Measurements from ENCODE around the gene SCFD2.
"Not testable (repeated sequence)": the region's sequence is repeated elsewhere in the genome, so short reads cannot be mapped to it uniquely, and the experiment has no call there.

SCFD2 gene

DNA sequence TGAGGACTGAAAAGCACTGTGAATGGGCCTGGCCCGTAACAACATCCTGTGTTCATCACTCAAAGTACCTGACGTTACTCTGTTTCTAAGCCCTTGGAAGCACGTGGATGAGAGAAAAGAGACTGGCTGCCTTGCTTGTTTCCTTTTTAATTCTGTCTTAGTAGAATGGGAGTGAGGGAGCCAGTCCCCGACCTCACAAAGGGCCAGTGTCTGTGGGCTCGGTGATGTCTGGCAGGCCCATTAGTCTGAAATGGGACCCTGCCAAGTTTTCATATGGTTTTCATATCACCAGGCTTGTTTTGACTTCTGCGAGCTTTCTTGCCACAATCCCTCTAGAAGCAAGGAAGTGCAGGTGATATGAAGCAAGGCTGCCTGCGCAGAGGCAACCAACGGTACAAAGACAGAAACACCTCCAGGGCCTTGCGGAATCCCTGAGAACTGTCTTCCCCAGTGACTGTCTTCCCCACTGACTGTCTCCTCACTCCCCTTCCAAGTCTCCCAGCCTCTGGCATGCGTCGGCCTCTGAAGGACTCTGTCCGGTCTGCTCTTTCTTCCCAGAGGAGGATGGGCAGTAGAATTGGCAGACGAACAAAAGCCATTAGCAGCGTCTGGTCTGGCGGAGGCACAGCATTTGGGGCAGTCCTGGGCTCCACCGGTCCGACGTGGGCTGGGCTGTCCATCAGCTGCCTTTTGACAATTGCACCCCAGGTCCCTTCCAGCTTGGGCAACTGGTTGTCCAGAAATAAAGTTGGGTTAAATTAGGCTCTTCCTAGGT is 524.0 kb downstream of the SCFD2 start:
- DNase-seq, result no peak

DNA sequence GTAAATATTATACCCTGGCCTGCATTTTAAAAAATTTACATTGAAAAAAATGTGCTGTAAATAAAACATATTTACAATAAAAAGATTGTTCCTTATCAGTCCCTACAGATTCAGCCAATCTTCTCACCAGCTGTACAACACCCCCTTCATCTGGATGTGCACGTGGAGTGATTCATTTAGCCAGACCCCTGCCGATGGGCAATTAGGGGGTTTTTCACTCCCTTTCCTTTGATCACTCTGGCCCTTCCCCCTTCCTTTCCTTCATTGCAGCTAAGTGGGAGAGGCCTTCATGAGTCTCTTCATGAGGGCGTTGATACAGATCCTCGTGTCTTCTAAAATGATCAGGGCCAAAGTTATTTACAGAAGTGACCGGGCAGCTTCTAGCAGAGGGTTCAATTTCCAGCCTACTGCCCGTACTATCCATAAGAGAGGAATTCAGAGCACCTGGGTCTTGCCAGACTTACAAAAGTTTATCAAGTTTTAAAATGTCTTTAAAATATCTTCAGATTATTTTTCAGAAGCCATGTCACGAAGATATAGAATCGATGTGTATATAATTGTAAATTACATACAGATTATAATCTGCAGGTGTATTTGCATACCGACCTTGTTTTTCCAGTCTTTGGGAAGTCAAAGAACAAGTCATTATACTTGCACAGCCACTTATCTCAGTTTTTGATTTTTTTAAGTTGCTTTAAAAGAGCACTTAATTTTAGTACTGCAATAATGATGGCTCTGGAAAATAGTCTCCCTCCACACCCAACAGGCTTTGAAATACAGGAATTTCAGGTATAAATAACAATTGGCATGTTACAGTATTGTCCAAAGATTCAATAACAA is 525.1 kb downstream of the SCFD2 start:
- no peak for DNase-seq

DNA sequence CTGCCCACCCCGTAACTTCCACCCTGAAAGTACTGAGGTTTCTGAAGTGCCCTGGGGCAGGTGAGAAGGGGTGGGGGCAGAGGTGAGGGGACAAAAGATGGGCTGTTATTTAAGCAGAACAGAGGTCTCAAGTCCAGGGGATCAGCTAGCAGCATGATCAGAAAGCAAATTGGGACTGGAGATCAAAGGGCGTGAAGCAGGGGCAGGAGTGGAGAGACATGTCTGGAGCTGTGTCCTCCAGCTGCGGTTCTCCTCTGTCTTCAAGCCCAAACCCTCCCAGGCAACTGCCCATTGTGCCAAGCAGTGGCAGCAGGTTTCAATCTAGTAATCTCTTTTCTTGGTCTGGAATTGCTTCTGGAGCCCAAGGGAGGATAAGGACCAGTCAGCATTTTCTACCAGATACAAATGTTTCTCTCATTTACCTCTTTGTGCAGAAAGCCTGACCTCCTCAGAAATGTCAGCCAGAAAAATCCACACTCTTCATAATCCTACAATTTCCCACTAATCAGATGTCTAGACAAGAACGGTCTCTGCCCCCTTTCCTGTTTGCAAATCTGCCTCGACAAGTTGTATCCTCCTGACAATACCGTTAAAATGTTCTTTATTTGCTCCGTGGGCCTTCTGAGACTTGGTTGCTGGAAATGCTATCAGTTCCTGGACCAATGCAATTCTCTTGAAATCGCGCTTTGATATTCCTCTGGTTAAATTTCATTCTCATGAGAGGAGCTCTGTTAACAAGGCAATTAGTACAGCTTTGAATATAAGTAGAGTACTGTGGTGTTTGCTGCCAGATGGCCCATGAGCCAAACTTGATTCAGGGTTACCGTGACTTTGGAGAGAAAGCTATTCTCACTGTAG is 526.9 kb downstream of the SCFD2 start:
- DNase-seq, result no peak

DNA sequence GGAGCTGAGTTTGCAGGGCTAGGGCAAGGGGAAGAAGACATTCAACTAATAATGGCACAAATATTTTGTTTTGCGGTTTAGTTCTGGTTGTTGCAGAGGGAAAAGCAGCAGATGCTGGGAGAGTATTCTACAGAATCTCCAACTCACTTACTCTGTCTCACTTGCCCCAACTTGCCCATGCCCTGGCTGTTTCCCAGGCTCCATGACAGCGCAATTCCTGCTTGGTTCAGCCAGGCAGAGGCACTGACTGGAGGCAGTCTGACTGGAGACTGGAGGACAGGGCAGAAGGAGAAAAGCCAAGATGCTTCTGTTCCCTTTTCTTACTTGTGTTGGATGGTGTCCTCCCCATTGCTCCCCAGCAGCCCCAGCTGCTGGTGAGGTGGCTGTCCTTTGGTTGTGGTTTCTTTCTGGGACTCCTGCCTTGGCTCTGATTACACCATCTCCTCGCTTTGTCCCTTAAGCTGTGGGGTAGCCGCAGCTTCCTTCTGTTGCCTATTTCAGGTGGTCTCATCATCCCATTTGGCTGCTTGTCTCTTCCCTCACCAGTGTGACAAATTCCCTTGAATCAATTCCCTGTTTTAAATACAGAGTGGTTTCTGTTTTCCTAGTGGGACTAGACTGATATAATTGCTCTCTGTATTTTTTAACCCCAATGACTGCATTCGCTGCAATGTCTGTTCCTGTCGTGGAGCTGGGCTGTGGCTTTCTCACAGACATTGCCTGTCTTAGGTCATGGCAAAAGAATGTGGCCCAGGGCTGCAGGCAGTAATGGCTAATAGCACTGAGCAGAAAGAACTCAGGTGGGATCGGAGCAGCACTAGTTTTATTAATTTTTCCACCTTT is 527.9 kb downstream of the SCFD2 start:
- DNase-seq, result no peak

DNA sequence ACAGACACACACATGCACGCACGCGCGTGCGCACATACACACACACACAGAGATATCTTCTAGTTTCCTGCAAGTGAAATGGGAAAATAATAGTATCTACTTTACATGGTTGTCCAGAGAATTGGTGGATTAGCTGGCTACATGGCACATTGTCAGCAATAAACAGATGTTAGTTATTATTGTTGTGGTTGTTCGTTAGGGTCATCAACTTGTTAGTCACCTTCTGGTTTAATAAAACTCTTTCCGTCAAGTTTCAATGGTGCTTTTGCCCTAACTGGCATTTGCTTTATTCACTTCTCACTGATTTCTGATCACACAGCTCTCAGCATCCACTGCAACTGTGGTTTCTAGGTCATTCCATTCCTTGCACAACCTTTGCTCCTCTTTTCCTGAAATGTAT is 529.2 kb downstream of the SCFD2 start:
- no peak for DNase-seq

DNA sequence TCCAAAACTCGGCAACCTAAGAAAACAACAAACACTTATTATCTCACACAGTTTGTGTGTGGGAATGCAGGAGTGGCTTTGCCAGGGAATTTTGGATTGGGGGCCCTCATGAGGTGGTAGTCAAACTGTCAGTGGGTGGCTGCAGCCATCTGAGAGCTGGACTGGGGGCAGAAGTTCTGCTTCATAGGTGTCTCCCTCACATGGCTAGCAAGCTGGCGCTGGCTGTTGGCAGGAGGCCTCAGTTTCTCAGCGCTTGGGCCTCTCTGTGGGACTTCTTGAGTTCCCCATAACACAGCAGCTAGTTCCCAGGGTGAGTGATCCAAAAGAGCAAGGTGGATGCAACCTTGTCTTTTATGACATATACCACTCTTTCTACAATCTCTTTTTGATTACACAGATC is 529.7 kb downstream of the SCFD2 start:
- no peak for DNase-seq

DNA sequence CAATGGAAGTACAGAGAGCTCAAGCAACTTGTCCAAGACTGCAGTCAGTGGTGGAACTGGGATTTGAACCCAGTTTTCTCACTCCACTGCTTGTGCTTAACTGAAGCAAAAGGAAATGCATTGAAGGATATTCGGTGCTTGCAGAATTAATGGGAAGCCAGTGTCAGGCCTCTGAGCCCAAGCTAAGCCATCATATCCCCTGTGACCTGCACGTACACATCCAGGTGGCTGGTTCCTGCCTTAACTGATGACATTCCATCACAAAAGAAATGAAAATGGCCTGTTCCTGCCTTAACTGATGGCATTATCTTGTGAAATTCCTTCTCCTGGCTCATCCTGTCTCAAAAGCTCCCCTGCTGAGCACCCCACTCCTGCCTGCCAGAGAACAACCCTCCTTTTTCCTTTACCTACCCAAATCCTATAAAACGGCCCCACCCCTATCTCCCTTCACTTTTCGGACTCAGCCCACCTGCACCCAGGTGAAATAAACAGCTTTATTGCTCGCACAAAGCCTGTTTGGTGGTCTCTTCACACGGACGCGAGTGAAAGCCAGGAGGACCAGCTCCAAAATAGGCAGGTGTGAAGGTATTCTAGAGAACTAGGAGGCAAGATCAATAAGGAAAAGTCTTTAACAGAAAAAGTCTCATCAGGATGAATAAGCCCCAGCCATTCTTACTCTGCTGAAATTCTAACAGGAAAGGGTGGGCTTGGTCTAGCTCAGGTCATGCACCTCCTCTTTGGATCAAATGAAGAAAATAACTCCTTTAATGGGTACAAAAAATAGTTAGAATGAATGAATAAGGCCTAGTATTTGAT is 531.0 kb downstream of the SCFD2 start:
- DNase-seq, result not testable (repeated sequence)

DNA sequence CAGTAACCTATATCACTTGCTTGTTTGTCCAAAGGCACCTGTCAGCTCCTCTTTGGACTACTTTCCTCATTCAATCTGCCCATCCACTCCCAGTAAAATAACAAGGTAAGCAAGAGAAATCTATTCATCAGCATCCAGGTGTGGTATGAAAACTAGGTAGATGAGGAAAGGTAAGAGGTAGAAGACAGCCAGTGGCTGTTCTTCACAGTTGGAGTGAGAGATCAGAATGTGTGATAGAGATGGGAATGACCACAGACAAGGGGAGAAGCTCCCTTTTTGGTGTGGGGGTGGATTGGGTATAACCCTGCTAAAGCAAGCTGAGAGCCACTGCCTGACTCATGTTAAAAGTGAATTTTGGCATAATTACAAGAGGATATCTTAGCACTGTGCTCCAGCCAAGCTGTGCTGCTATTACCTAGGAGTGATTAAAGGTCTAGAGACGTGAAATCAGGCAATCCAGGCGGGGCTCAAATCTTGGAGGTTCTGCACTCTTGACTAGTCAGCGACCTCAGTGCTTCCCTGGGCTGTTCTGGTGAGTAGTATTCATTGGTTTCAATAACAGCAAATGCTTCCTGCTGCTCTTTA is 531.8 kb downstream of the SCFD2 start:
- no peak for DNase-seq

DNA sequence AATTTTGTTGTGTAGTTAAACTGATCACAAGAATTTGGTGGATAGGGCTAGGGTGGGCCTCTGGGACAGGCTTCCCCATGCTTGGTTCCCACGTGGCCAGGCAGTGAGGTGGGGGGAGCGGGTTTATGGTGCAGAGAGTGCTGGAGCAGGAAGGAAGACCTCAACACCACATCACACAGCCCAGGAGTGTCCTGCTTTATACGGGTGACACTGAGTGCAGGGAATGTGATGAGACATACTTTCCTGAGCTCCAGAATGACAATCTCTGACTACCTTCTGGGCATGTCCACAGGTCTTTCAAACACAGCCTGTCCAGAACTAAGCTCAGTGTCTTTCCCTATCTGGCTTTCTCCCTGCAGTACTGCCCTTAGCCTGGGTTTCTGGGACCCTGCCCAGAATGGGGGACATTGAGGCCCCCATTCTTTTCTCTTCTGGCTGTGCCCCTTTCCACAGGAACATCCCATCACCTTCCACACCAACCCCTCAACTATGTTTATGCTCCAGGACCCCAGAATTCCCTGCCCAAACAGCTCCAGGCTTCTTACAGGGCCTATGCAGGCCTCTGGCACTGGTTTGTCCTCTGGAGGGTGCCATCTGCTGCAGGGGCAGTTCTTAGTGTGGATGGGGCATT is 540.3 kb downstream of the SCFD2 start:
- no peak for DNase-seq

DNA sequence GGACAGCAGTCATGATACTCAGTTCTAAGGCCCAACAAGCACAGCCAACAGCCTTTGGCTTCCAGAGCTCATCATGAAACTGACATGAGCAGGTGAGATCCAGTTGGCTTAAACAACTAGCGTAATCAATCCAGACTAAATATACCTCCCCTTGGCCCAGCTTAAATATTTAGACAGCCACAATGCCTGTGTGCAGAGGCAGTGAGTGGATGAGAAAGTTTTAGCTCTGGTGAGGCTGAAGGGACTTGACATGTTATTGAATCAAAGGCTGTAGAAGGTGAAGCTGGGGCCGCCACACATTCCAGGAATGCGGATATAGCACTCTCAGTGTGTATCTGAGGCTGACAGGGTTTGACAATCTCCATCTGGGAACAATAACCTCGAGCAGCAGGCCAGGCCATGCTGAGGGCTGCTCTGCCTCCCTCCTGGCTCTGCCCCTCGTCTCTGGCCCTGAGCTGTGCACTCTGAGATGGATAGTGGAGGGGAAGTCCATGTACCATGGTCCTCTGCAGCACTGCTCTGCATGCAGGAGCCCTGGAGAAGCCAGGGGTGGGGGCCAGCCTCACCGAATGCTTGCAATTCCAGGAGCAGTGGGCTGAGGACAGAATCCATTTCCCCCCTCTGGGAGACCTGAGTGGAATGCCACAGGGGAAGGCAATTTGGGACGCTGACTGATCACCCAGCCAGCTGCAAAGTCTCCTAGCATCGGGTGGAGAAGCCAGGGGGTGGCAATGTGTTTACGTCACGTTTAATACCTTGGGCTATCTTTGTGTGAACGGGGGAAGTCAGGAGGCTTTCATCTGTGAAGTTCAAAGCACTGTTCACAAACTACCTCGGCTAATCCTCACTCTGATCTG is 541.0 kb downstream of the SCFD2 start:
- DNase-seq, result no peak

DNA sequence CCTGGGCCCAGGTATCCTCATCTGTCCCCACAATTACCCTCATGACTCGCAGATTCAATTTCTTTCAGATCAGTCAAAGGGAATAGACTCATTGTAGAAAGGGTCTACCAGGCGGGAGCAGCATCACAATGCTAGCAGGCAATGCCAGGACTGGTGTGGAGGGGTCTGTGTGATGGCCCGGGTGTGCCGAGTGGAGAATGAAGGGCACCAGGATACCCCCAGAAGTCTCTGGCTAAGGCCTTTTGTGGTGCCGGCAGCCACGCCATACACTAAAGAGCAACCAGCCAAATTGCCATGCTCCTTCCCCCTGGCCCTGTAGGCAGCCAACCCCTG is 541.6 kb downstream of the SCFD2 start:
- no peak for DNase-seq

DNA sequence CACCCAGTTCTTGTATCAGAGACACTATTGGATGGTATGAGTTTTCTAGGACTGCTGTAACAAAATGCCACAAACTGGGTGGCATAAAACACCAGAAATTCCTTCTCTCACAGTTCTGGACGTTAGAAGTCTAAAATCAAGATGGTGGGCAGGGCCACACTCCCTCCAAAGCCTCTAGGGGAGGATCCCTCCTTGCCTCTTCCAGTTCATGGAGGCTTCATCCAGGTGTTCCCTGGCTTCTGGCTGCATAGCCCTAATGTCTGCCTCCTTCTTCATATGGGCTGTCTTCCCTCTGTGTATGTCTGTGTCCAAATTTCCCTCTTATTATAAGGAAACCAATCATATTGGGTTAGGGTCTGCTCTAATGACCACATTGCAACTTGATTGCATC is 542.2 kb downstream of the SCFD2 start:
- DNase-seq, result no peak
